Vagina (tissue), 2 donors: ENCODE measurements around the gene PASD1.

Source experiments
- CTCF ChIP-seq, 3 experiments: fragments of 450-650 bp in 2 of 3; fragments of 200-600 bp in 1 of 3; sonication (generic) in 1 of 3; IDR thresholded peaks; one replicate each; pipeline ENCODE4 v1.5.1; 2017 to 2019; ENCODE audit warnings: antibody characterized with exemption in 3 of 3, mild to moderate bottlenecking in 2 of 3, moderate library complexity in 2 of 3
- POLR2A ChIP-seq, 2 donors: fragments of 450-650 bp; IDR thresholded peaks; one replicate each; pipeline ENCODE4 v1.6.1; 2017; ENCODE audit warnings: antibody characterized with exemption in 2 of 2, mild to moderate bottlenecking in 2 of 2, moderate library complexity in 2 of 2

DNA sequence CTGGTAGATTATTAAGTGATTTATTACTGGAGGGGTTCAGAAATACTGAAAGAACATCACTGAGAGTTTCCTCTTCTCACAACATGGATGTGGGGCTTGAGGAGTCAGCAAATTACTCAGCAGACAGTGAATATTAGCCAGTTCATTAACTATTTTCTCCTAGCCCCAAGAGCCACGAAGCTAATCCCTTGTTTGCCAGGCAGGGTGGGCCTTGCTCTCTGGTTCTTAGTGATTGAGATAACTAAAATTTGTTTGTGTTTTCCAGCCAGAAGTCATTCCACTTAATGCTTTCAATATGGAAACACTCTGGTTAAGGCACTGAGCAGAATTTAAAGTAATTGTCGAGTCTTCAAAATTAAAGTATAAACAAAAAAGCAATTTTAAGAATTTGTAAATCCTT, 40.1 kb upstream of the PASD1 start:
- TF ChIP-seq POLR2A (IDR thresholded peaks at IDR 0.05) = no peak
- no peak for TF ChIP-seq CTCF (IDR thresholded peaks at IDR 0.05)
